Large intestine (tissue), 3 donors: ENCODE results near the gene ZNF236. TPM values are rescaled to one million over a fixed set of nuclear protein-coding genes. Genes with fewer than 3 reads are reported as not detected.
"Not testable (repeated sequence)": the region's sequence is repeated elsewhere in the genome, so short reads cannot be mapped to it uniquely, and the experiment has no call there.

Source experiments
- DNase-seq, 2 donors: peaks; one replicate each; pipeline versions ENCODE4 v3.0.0 to v3.0.0-alpha.2; 2013
- H3K27ac ChIP-seq: one replicate; pipeline ENCODE4 v1.5.1; 2013; ENCODE audit warnings: low read length
- H3K27me3 ChIP-seq: 2 replicates; pipeline ENCODE4 v1.6.1; 2013; ENCODE audit warnings: low read length; ENCODE audit not compliant: control insufficient read depth, insufficient read depth
- H3K36me3 ChIP-seq: 2 replicates; pipeline ENCODE4 v1.6.1; 2013; ENCODE audit warnings: low read length; ENCODE audit not compliant: control insufficient read depth, insufficient read depth
- H3K4me1 ChIP-seq: one replicate; pipeline ENCODE4 v1.6.1; 2013; ENCODE audit warnings: low read length; ENCODE audit not compliant: control insufficient read depth, insufficient read depth
- H3K4me3 ChIP-seq: one replicate; pipeline ENCODE4 v1.5.1; 2013; ENCODE audit warnings: low read length
- H3K9me3 ChIP-seq: one replicate; pipeline ENCODE4 v1.6.1; 2013; ENCODE audit warnings: mild to moderate bottlenecking, low read depth, low read length, moderate library complexity; ENCODE audit not compliant: control insufficient read depth
- WGBS: methylation state at CpG from one replicate; pipeline ENCODE4 v1.1.5; 2013; ENCODE audit warnings: low lambda C conversion rate; ENCODE audit not compliant: insufficient coverage; 5-methylcytosine and 5-hydroxymethylcytosine counted together
- polyA plus RNA-seq: library from polyadenylated mRNA; unstranded; fragments of 120-200 nt; gene quantifications from one replicate; pipeline ENCODE4 v1.2.1, GENCODE V29; 2013

Gene ZNF236
- polyA plus RNA-seq, 1 donor, result 7.1 TPM

- Histone ChIP-seq H3K4me3 (no peak overlapping the region), H3K27me3 (no peaks in the 10 kb centered on the region), H3K4me1 (no peaks in the 10 kb centered on the region), H3K36me3 (peaks cover 42% of the 10 kb centered on the region), H3K9me3 (no peaks in the 10 kb centered on the region), H3K27ac (no peak overlapping the region)
- WGBS, result 90% methylated on average over 2 of the region's 6 CpGs
- no peak for DNase-seq
These were observed 121.4 kb downstream of the ZNF236 start for GRCh38 chr18:76943542-76944339.

DNA sequence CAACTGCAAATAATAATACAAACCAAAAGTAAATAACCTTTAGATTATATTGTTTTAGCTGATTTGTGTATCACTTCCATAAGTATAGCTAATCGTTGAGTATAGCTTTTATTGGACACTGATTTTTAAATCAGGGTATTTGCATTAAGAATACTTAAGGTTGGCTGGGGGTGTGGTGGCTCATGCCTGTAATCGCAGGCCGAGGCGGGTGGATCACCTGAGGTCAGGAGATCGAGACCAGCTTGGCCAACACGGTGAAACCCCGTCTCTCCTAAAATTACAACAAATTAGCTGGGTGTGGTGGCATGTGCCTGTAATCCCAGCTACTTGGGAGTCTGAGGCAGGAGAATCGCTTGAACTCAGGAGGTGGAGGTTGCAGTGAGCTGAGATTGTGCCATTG lies 122.0 kb downstream of the ZNF236 start:
- not testable (repeated sequence) for H3K9me3 ChIP-seq, H3K4me1 ChIP-seq, H3K27ac ChIP-seq, H3K27me3 ChIP-seq, DNase-seq, H3K4me3 ChIP-seq
- H3K36me3 ChIP-seq, result peaks cover 38% of the 10 kb centered on the region
- WGBS, result no CpG with 5 or more reads among the region's 8 CpGs

GRCh38 chr18:76948345-76948744 lies 126.0 kb downstream of the ZNF236 start:
- peaks cover 41% of the 10 kb centered on the region for H3K36me3 ChIP-seq
- no peak overlapping the region for H3K4me3 ChIP-seq
- 100% methylated on average over 1 of the region's 8 CpGs for WGBS
- H3K4me1 ChIP-seq, result no peaks in the 10 kb centered on the region
- H3K27me3 ChIP-seq, result no peaks in the 10 kb centered on the region
- H3K27ac ChIP-seq, result no peak overlapping the region
- no peak for DNase-seq
- H3K9me3 ChIP-seq, result no peaks in the 10 kb centered on the region

- no peak overlapping the region for H3K27ac ChIP-seq
- H3K4me1 ChIP-seq, result no peaks in the 10 kb centered on the region
- H3K4me3 ChIP-seq, result no peak overlapping the region
- peak in 1 of 2 donors; percentile 19 for DNase-seq
- H3K9me3 ChIP-seq, result no peaks in the 10 kb centered on the region
- peaks cover 41% of the 10 kb centered on the region for H3K36me3 ChIP-seq
- no peaks in the 10 kb centered on the region for H3K27me3 ChIP-seq
- WGBS, result 73% methylated on average over 3 of the region's 12 CpGs
These were observed 129.3 kb downstream of the ZNF236 start for GRCh38 chr18:76951456-76952247.

- peaks cover 42% of the 10 kb centered on the region for H3K36me3 ChIP-seq
- no peak for DNase-seq
- no peaks in the 10 kb centered on the region for H3K9me3 ChIP-seq
- H3K27ac ChIP-seq, result no peak overlapping the region
- no peaks in the 10 kb centered on the region for H3K4me1 ChIP-seq
- H3K27me3 ChIP-seq, result no peaks in the 10 kb centered on the region
- H3K4me3 ChIP-seq, result no peak overlapping the region
- no CpG with 5 or more reads among the region's 4 CpGs for WGBS
These were observed 130.4 kb downstream of the ZNF236 start for GRCh38 chr18:76952747-76953146.

DNA sequence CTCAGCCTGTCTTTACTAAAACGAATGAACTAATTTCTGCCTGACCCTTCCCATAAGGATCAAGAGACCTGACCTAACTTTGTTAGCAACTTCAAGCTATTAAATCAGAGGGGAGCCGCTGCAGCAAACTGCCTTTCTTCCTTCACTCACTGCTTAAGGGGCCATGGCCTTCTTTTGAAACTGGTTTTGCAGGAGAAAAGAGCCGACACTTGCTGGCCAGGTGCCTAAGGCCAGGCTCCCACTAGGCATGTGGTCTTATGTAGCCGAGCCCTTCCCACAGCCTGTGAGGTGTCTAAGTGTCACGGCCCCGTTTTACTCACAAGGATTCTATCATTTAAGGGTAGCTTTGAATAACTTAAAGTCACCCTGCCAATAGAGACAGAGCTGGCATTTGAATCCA lies 130.8 kb downstream of the ZNF236 start:
- Histone ChIP-seq H3K4me1 (no peaks in the 10 kb centered on the region), H3K27me3 (no peaks in the 10 kb centered on the region), H3K36me3 (peaks cover 43% of the 10 kb centered on the region), H3K9me3 (no peaks in the 10 kb centered on the region), H3K4me3 (no peak overlapping the region), H3K27ac (no peak overlapping the region)
- DNase-seq, result no peak
- no CpG with 5 or more reads among the region's 6 CpGs for WGBS

DNA sequence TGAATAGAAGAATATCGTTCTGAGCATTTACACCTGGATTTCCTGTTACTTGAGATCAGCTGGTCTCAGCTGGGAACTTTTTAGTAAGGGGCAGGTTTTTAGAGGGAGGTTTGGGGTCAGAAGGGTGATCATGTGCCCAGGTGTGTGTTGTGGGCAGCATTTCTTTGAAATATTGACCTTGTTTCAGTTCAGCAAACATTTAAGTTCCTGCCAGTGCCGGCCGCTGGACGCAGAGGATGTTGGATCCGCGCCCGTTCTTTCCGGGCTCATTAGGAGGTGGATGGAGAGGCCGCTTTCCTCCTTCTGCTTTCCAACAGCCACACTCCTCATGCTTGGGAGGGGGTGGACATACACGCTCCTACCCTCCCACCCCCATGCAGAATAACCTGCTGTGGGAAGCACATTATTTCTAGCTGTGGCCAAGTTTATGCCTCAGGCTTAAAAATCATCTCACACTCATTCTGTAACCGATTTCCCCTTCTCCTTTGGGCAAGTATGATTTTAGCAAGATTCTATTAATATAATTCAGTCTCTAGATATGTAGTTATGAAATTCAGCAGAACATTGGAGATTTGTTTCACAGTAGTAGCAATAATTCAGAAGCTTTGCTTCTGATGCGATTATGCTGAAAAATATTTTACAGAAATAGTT lies 131.4 kb downstream of the ZNF236 start:
- WGBS, result 100% methylated on average over 1 of the region's 12 CpGs
- Histone ChIP-seq H3K4me3 (no peak overlapping the region), H3K4me1 (no peaks in the 10 kb centered on the region), H3K27ac (no peak overlapping the region), H3K27me3 (no peaks in the 10 kb centered on the region), H3K9me3 (no peaks in the 10 kb centered on the region), H3K36me3 (peaks cover 43% of the 10 kb centered on the region)
- DNase-seq, result no peak

DNA sequence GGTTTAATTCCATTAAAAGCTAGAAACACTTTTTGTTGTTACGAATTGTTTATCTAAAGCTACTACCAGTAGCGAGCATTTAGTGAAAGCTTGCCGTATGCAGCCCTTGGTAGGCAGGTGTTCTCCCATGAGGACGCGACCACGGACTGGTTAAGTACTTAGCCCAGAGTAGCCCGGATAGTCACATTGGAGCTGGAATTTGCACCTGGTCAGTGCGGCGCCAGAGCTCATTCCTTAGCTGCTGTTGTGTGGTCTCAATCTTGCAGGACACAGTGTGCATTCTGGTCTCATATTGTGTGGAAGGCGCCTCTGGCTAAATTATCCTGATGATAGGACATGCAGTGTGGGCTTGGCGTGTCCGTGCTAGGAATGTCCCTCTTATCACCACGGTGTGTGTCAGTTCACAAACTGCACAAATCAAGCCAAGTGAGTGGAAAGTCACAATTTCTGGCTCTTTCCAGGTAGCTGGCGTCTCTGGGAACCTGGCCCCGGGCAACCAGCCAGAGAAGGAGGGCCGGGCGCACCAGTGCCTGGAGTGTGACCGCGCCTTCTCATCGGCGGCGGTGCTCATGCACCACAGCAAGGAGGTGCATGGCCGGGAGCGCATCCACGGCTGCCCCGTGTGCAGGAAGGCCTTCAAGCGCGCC lies 133.3 kb downstream of the ZNF236 start:
- Histone ChIP-seq H3K27me3 (no peaks in the 10 kb centered on the region), H3K36me3 (peaks cover 60% of the 10 kb centered on the region), H3K9me3 (no peaks in the 10 kb centered on the region), H3K4me1 (no peaks in the 10 kb centered on the region), H3K27ac (no peak overlapping the region), H3K4me3 (no peak overlapping the region)
- no peak for DNase-seq
- WGBS, result 100% methylated on average over 1 of the region's 28 CpGs

GRCh38 chr18:76956648-76957047 lies 134.3 kb downstream of the ZNF236 start:
- Histone ChIP-seq H3K9me3 (no peaks in the 10 kb centered on the region), H3K4me1 (no peaks in the 10 kb centered on the region), H3K4me3 (no peak overlapping the region), H3K36me3 (peaks cover 60% of the 10 kb centered on the region), H3K27ac (no peak overlapping the region), H3K27me3 (no peaks in the 10 kb centered on the region)
- WGBS, result no CpG with 5 or more reads among the region's 11 CpGs
- no peak for DNase-seq
